Neural progenitor cell (in vitro differentiated cells): ENCODE results near the gene GRAMD4. TPM values are rescaled to one million over a fixed set of nuclear protein-coding genes. Genes with fewer than 3 reads are reported as not detected.
A peak's percentile ranks its signal among the peaks of the same experiment; 100 is the strongest.

ENCODE experiments used
- DNase-seq: peaks from one replicate; pipeline ENCODE4 v3.0.0-alpha.2; 2016; ENCODE audit warnings: low spot score
- H2AFZ ChIP-seq: fragments of 200-600 bp; sonication (generic); replicated peaks from 2 replicates; pipeline ENCODE4 v1.6.1; 2016; ENCODE audit warnings: antibody characterized with exemption
- H3F3A ChIP-seq: fragments of 200-600 bp; sonication (generic); 2 replicates; pipeline ENCODE4 v1.6.1; 2016; ENCODE audit warnings: antibody characterized with exemption, low read depth
- H3K27ac ChIP-seq: fragments of 200-600 bp; sonication (generic); 2 replicates; pipeline ENCODE4 v1.5.1; 2016; ENCODE audit warnings: mild to moderate bottlenecking
- H3K27me3 ChIP-seq: fragments of 200-600 bp; sonication (generic); 2 replicates; pipeline ENCODE4 v1.6.1; 2016; ENCODE audit warnings: mild to moderate bottlenecking, moderate library complexity
- H3K36me3 ChIP-seq: fragments of 200-600 bp; sonication (generic); 2 replicates; pipeline ENCODE4 v1.5.1; 2016
- H3K4me1 ChIP-seq: fragments of 200-600 bp; sonication (generic); 2 replicates; pipeline ENCODE4 v1.6.1; 2016; ENCODE audit warnings: mixed run types
- H3K4me2 ChIP-seq: fragments of 200-600 bp; sonication (generic); 2 replicates; pipeline ENCODE4 v1.6.1; 2016
- H3K4me3 ChIP-seq: fragments of 200-600 bp; sonication (generic); 2 replicates; pipeline ENCODE4 v1.5.1; 2016
- H3K79me2 ChIP-seq: fragments of 200-600 bp; sonication (generic); 2 replicates; pipeline ENCODE4 v1.6.1; 2016; ENCODE audit warnings: low read depth
- H3K9ac ChIP-seq: fragments of 200-600 bp; sonication (generic); 2 replicates; pipeline ENCODE4 v1.6.1; 2016
- H3K9me3 ChIP-seq: fragments of 200-600 bp; sonication (generic); 2 replicates; pipeline ENCODE4 v1.5.1; 2016; ENCODE audit warnings: low read depth
- H4K20me1 ChIP-seq: fragments of 200-600 bp; sonication (generic); 2 replicates; pipeline ENCODE4 v1.6.1; 2016; ENCODE audit warnings: low read depth
- H3K27ac Mint-ChIP-seq: 3 replicates; pipeline ENCODE4 v1.8.0; 2021; ENCODE audit warnings: mixed read lengths
- H3K27me3 Mint-ChIP-seq: 2 replicates; pipeline ENCODE4 v1.8.0; 2022; ENCODE audit warnings: low read depth, mild to moderate bottlenecking, inconsistent platforms, moderate library complexity, mixed read lengths; ENCODE audit not compliant: insufficient read depth
- H3K36me3 Mint-ChIP-seq: 3 replicates; pipeline ENCODE4 v1.8.0; 2021; ENCODE audit warnings: mixed read lengths
- H3K4me1 Mint-ChIP-seq: 3 replicates; pipeline ENCODE4 v1.8.0; 2021; ENCODE audit warnings: mixed read lengths
- H3K4me3 Mint-ChIP-seq: 3 replicates; pipeline ENCODE4 v1.8.0; 2021; ENCODE audit warnings: mild to moderate bottlenecking, moderate library complexity, mixed read lengths
- H3K9me3 Mint-ChIP-seq: 3 replicates; pipeline ENCODE4 v1.8.0; 2020; ENCODE audit warnings: mixed read lengths
- EZH2 ChIP-seq: fragments of 200-600 bp; sonication (generic); IDR thresholded peaks from 2 replicates; pipeline ENCODE4 v1.6.1; 2017; ENCODE audit warnings: antibody characterized with exemption, mild to moderate bottlenecking, moderate library complexity
- EZH2phosphoT487 ChIP-seq: fragments of 200-600 bp; sonication (generic); IDR thresholded peaks from 2 replicates; pipeline ENCODE4 v1.6.1; 2017; ENCODE audit warnings: antibody characterized with exemption
- total RNA-seq: library from RNA; depleted of rRNA; stranded (reverse); fragments of >200 nt; gene quantifications from 2 replicates; pipeline ENCODE4 v1.2.3, GENCODE V29; 2015; ENCODE audit warnings: low replicate concordance
- TF ChIP-seq, protein P1 (sequence below): fragments of 200-600 bp; sonication (generic); IDR thresholded peaks from 2 replicates; pipeline ENCODE4 v1.5.1; 2017; ENCODE audit warnings: antibody characterized with exemption, mild to moderate bottlenecking

GRAMD4 gene
- total RNA-seq, 1 donor from 2014 or later, result 32.2 TPM

DNA sequence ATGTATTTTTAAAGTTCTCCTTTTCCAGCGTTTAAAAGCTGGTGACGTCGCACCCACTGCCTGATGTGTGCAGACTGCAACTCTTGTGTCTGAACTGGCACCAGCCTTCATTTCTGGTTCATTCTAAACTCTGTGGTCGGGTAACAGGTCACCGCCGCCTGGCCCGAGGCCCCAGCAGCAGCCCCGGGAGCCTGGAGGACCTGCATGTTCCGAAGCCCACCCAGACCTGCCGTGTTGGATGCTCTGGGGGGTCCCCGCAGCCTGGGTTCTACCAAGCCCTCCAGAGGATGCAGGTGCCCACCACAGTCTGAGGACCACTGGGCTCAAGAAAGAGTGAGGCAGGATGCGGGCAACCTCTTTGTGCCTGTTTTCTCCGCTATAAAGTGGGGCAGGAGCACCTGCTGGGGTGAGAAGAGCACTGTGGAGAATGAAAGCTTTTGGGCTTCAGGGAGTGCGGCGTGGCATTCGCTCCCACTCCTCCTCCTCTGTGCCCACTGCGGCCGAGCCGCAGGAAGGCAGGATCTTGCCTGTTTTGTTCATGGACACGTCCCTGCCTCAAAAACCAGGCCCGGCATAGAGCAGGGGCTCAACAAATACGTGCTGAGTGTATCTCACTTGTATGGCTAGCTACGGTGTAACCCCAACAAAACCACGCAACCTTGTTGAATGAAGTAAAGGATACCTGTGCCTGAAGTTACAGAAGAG is 77.8 kb downstream of the GRAMD4 start:
- Mint-ChIP-seq H3K27ac (no peak overlapping the region), H3K36me3 (peaks cover 21% of the 10 kb centered on the region)

DNA sequence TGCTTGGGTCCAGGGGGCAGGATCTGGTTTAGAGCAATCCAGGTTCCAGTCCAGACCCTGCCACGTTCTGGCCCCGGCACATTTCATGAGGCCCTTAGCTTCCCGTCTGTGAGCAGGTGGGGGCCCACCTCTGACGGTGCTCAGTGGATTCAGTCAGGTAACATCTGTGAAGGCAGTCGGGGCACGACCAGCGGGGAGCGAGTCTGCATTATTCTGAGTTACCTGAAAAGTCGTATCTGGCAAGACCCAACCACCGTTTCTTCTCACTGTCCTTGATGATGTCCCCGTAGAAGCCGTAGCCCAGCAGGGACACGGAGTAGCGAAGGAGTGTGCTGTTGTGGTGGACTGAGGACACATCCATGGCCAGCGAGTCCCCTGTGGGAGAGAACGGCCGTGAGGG is 78.9 kb downstream of the GRAMD4 start:
- Histone ChIP-seq H3K27ac (no peak overlapping the region), H3K4me3 (no peak overlapping the region), H3K4me2 (no peak overlapping the region), H3K27me3 (no peaks in the 10 kb centered on the region), H4K20me1 (peaks cover under 1% of the 10 kb centered on the region), H3K9me3 (no peaks in the 10 kb centered on the region), H3F3A (no peaks in the 10 kb centered on the region), H3K79me2 (no peaks in the 10 kb centered on the region), H3K9ac (no peak overlapping the region), H3K4me1 (no peaks in the 10 kb centered on the region), H3K36me3 (no peaks in the 10 kb centered on the region), H2AFZ (no peak overlapping the region)
- H3K9me3 Mint-ChIP-seq, result no peaks in the 10 kb centered on the region
- H3K36me3 Mint-ChIP-seq, result peaks cover 23% of the 10 kb centered on the region
- no peak overlapping the region for H3K4me3 Mint-ChIP-seq
- peaks cover 5% of the 10 kb centered on the region for H3K27me3 Mint-ChIP-seq
- DNase-seq, result no peak
- peaks cover 13% of the 10 kb centered on the region for H3K4me1 Mint-ChIP-seq
- H3K27ac Mint-ChIP-seq, result peak overlapping the region; percentile 93
- no peak for TF ChIP-seq EZH2phosphoT487
- TF ChIP-seq, protein P1, sequence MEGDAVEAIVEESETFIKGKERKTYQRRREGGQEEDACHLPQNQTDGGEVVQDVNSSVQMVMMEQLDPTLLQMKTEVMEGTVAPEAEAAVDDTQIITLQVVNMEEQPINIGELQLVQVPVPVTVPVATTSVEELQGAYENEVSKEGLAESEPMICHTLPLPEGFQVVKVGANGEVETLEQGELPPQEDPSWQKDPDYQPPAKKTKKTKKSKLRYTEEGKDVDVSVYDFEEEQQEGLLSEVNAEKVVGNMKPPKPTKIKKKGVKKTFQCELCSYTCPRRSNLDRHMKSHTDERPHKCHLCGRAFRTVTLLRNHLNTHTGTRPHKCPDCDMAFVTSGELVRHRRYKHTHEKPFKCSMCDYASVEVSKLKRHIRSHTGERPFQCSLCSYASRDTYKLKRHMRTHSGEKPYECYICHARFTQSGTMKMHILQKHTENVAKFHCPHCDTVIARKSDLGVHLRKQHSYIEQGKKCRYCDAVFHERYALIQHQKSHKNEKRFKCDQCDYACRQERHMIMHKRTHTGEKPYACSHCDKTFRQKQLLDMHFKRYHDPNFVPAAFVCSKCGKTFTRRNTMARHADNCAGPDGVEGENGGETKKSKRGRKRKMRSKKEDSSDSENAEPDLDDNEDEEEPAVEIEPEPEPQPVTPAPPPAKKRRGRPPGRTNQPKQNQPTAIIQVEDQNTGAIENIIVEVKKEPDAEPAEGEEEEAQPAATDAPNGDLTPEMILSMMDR, result no peak
- TF ChIP-seq EZH2, result no peak

More for the DNA sequence above, 77.8 kb downstream of the GRAMD4 start:
- no peak overlapping the region for H3K4me2 ChIP-seq
- H3K4me3 Mint-ChIP-seq, result no peak overlapping the region
- H3K9me3 ChIP-seq, result no peaks in the 10 kb centered on the region
- H3K4me1 Mint-ChIP-seq, result peaks cover 6% of the 10 kb centered on the region
- no peaks in the 10 kb centered on the region for H4K20me1 ChIP-seq
- H3K4me1 ChIP-seq, result no peaks in the 10 kb centered on the region
- no peak overlapping the region for H3K9ac ChIP-seq
- no peaks in the 10 kb centered on the region for H3F3A ChIP-seq
- no peak for TF ChIP-seq EZH2
- TF ChIP-seq, protein P1, result no peak
- TF ChIP-seq EZH2phosphoT487, result no peak
- no peaks in the 10 kb centered on the region for H3K9me3 Mint-ChIP-seq
- no peak for DNase-seq
- H3K27me3 Mint-ChIP-seq, result peaks cover 5% of the 10 kb centered on the region
- H2AFZ ChIP-seq, result no peak overlapping the region
- H3K27ac ChIP-seq, result no peak overlapping the region
- no peak overlapping the region for H3K4me3 ChIP-seq
- H3K79me2 ChIP-seq, result no peaks in the 10 kb centered on the region
- H3K36me3 ChIP-seq, result no peaks in the 10 kb centered on the region
- no peaks in the 10 kb centered on the region for H3K27me3 ChIP-seq

DNA sequence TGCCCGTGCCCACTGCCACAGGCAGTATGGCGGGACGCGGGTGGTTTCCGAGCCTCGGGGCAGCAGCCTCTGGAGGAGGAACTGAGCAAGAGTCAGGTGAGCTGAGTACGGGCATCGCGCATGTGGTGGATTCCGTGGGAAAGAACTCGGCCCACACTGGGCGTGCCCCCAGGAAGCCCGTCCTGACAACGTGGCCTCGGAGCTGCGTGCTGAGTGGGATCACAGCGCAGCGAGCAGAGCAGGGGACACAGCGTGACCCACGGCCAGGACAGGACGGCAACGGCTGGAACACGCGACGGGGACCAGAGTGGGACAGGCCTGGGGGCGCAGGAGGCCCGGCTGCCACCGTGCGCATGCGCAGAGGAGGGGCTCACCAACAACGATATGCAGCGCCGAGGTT is 81.1 kb downstream of the GRAMD4 start:
- Histone ChIP-seq H3K9ac (no peak overlapping the region), H3K27me3 (no peaks in the 10 kb centered on the region), H3K4me2 (no peak overlapping the region), H3K9me3 (no peaks in the 10 kb centered on the region), H3K27ac (no peak overlapping the region), H3F3A (no peaks in the 10 kb centered on the region), H3K79me2 (no peaks in the 10 kb centered on the region), H2AFZ (no peak overlapping the region), H3K36me3 (no peaks in the 10 kb centered on the region), H3K4me1 (no peaks in the 10 kb centered on the region), H3K4me3 (no peak overlapping the region), H4K20me1 (peaks cover 5% of the 10 kb centered on the region)
- Mint-ChIP-seq H3K36me3 (peaks cover 29% of the 10 kb centered on the region), H3K27ac (no peak overlapping the region), H3K27me3 (no peaks in the 10 kb centered on the region), H3K4me1 (peaks cover 13% of the 10 kb centered on the region), H3K4me3 (no peak overlapping the region), H3K9me3 (no peaks in the 10 kb centered on the region)
- no peak for TF ChIP-seq EZH2phosphoT487
- no peak for TF ChIP-seq EZH2
- TF ChIP-seq, protein P1, result no peak
- DNase-seq, result no peak
